CD4-positive, alpha-beta memory T cell (primary cell): ENCODE data around the gene ODC1. TPM values are rescaled to one million over a fixed set of nuclear protein-coding genes. Genes with fewer than 3 reads are reported as not detected.

Experiments used
- CTCF ChIA-PET: fragments of 350-600 bp; sonication (Branson Sonifier 250); formaldehyde crosslinking; loops from one replicate; lab custom pipeline; 2021; ENCODE audit warnings: inconsistent platforms; ENCODE audit not compliant: partially characterized antibody; lab: Charles Lee
- POLR2A ChIA-PET: fragments of 350-600 bp; sonication (Branson Sonifier 250); formaldehyde crosslinking; loops from one replicate; lab custom pipeline; 2021; ENCODE audit not compliant: partially characterized antibody; lab: Charles Lee
- DNase-seq, 5 donors: peaks; one replicate each; pipeline versions ENCODE4 v3.0.0 to v3.0.0-alpha.2; 2020 to 2022; ENCODE audit warnings: mixed read lengths in 1 of 5
- H3K27ac ChIP-seq: one replicate; pipeline ENCODE4 v1.7.0; 2013; ENCODE audit warnings: low read depth, low read length
- H3K27me3 ChIP-seq: 2 replicates; pipeline ENCODE4 v1.7.0; 2013; ENCODE audit warnings: mild to moderate bottlenecking, low read length, moderate library complexity; ENCODE audit not compliant: insufficient read depth
- H3K36me3 ChIP-seq: 2 replicates; pipeline ENCODE4 v1.7.0; 2013; ENCODE audit warnings: mild to moderate bottlenecking, low read length, moderate library complexity; ENCODE audit not compliant: insufficient read depth
- H3K4me1 ChIP-seq: 2 replicates; pipeline ENCODE4 v1.7.0; 2013; ENCODE audit warnings: mild to moderate bottlenecking, low read length, moderate library complexity; ENCODE audit not compliant: insufficient read depth
- H3K4me3 ChIP-seq, 2 donors: one replicate each; pipeline ENCODE4 v1.7.0; 2013; ENCODE audit warnings: low read length in 2 of 2, mild to moderate bottlenecking in 1 of 2
- H3K9me3 ChIP-seq, 2 donors: one replicate each; pipeline ENCODE4 v1.7.0; 2013; ENCODE audit warnings: low read length in 2 of 2, control low read depth in 1 of 2; ENCODE audit not compliant: control insufficient read depth in 1 of 2
- H3K27ac Mint-ChIP-seq, 7 donors: one replicate each; pipeline ENCODE4 v1.8.0; 2020 to 2021; ENCODE audit warnings: mixed read lengths in 7 of 7, mild to moderate bottlenecking in 6 of 7, inconsistent platforms in 3 of 7, moderate library complexity in 3 of 7
- H3K27me3 Mint-ChIP-seq, 2 donors: one replicate each; pipeline ENCODE4 v1.8.0; 2020 to 2021; ENCODE audit warnings: mixed read lengths in 2 of 2
- H3K36me3 Mint-ChIP-seq, 2 donors: one replicate each; pipeline ENCODE4 v1.8.0; 2020 to 2021; ENCODE audit warnings: mixed read lengths in 2 of 2, inconsistent platforms in 1 of 2, mild to moderate bottlenecking in 1 of 2
- H3K4me1 Mint-ChIP-seq, 4 donors: one replicate each; pipeline ENCODE4 v1.8.0; 2020 to 2021; ENCODE audit warnings: mixed read lengths in 4 of 4, mild to moderate bottlenecking in 1 of 4
- H3K4me3 Mint-ChIP-seq, 8 donors: one replicate each; pipeline ENCODE4 v1.8.0; 2020 to 2021; ENCODE audit warnings: mixed read lengths in 8 of 8, mild to moderate bottlenecking in 7 of 8, moderate library complexity in 6 of 8, inconsistent platforms in 3 of 8
- H3K9me3 Mint-ChIP-seq, 8 donors: one replicate each; pipeline ENCODE4 v1.8.0; 2020 to 2021; ENCODE audit warnings: mixed read lengths in 8 of 8, mild to moderate bottlenecking in 5 of 8, inconsistent platforms in 3 of 8, moderate library complexity in 1 of 8
- intact Hi-C: fragments of 100-400 bp; cut with micrococcal nuclease; formaldehyde crosslinking; loops from one replicate; pipeline ENCODE4 v1.15.1; 2023
- polyA plus RNA-seq, 2 donors: library from polyadenylated mRNA; unstranded; fragments of 300-500 nt; fragmentation: Illumina TruSeq; gene quantifications; one replicate each; pipeline ENCODE4 v1.2.3, GENCODE V29; 2021
- total RNA-seq, 2 experiments: library from RNA; stranded (reverse); gene quantifications; one replicate each; pipeline ENCODE4 v1.2.3, GENCODE V29; 2021

ODC1 gene
- total and polyA plus RNA-seq, 4 experiments from 2014 or later = 32.5 to 63.5 (median 44.8) TPM

GRCh38 chr2:10452956-10453904 is 5.1 kb upstream of the ODC1 start:
- H3K4me1 ChIP-seq = peaks cover 15% of the 10 kb centered on the region
- H3K9me3 ChIP-seq = no peaks in the 10 kb centered on the region
- H3K36me3 ChIP-seq = no peaks in the 10 kb centered on the region
- intact Hi-C loops = no loop called here
- CTCF ChIA-PET = no interaction called here
- no peak overlapping the region for H3K27ac Mint-ChIP-seq
- no peaks in the 10 kb centered on the region for H3K27me3 ChIP-seq
- no peak overlapping the region for H3K4me3 Mint-ChIP-seq
- DNase-seq = no peak
- no peak overlapping the region for H3K4me3 ChIP-seq
- H3K9me3 Mint-ChIP-seq = no peaks in the 10 kb centered on the region
- H3K36me3 Mint-ChIP-seq = no peaks in the 10 kb centered on the region
- H3K27me3 Mint-ChIP-seq = no peaks in the 10 kb centered on the region
- POLR2A ChIA-PET = no interaction called here
- H3K27ac ChIP-seq = no peak overlapping the region
- H3K4me1 Mint-ChIP-seq = peaks cover 5 to 25% (median 16%) of the 10 kb centered on the region in 4 donors

GRCh38 chr2:10452312-10452711 is 4.2 kb upstream of the ODC1 start:
- H3K4me3 Mint-ChIP-seq = no peak overlapping the region
- ChIA-PET CTCF (no interaction called here), POLR2A (no interaction called here)
- no peaks in the 10 kb centered on the region for H3K27me3 ChIP-seq
- H3K9me3 ChIP-seq = no peaks in the 10 kb centered on the region
- no peak for DNase-seq
- H3K4me1 Mint-ChIP-seq = peaks cover 7 to 28% (median 18%) of the 10 kb centered on the region in 4 donors
- H3K4me3 ChIP-seq = no peak overlapping the region
- peaks cover 17% of the 10 kb centered on the region for H3K4me1 ChIP-seq
- peaks cover 0 to 2% of the 10 kb centered on the region in 2 donors for H3K36me3 Mint-ChIP-seq
- intact Hi-C loops = no loop called here
- no peaks in the 10 kb centered on the region for H3K9me3 Mint-ChIP-seq
- no peak overlapping the region for H3K27ac ChIP-seq
- H3K36me3 ChIP-seq = no peaks in the 10 kb centered on the region
- H3K27ac Mint-ChIP-seq = peak overlapping the region in 1 of 7 donors; percentile 23
- H3K27me3 Mint-ChIP-seq = no peaks in the 10 kb centered on the region

- intact Hi-C loops = no loop called here
- Histone ChIP-seq H3K9me3 (no peaks in the 10 kb centered on the region), H3K27me3 (no peaks in the 10 kb centered on the region), H3K36me3 (no peaks in the 10 kb centered on the region), H3K27ac (no peak overlapping the region), H3K4me1 (peaks cover 22% of the 10 kb centered on the region), H3K4me3 (no peak overlapping the region)
- Mint-ChIP-seq H3K4me3 (no peak overlapping the region), H3K27me3 (no peaks in the 10 kb centered on the region), H3K27ac (peak overlapping the region in 1 of 7 donors; percentile 88), H3K9me3 (no peaks in the 10 kb centered on the region), H3K36me3 (peaks cover 0 to 4% of the 10 kb centered on the region in 2 donors), H3K4me1 (peaks cover 11 to 33% (median 23%) of the 10 kb centered on the region in 4 donors)
- POLR2A ChIA-PET = interaction anchor here (1.0 kb wide), 1 partner anchor 40 kb away, joined by 4 read pairs; no protein-coding TSS in a partner anchor
- no peak for DNase-seq
- CTCF ChIA-PET = no interaction called here
Measured at GRCh38 chr2:10451819-10452218, 3.7 kb upstream of the ODC1 start.

- Mint-ChIP-seq H3K4me1 (peaks cover 17 to 48% (median 36%) of the 10 kb centered on the region in 4 donors), H3K27ac (peak overlapping the region in 6 of 7 donors; percentile 35 to 94 (median 80)), H3K27me3 (no peaks in the 10 kb centered on the region), H3K9me3 (no peaks in the 10 kb centered on the region), H3K36me3 (peaks cover 0 to 5% of the 10 kb centered on the region in 2 donors), H3K4me3 (peak overlapping the region in 6 of 8 donors; percentile 12 to 85 (median 80))
- POLR2A ChIA-PET = interaction anchor here (0.6 to 5.5 kb wide), 7 partner anchors 10 to 406 kb away, joined by 3 to 50 read pairs (median 15); partner anchors contain the start of genes HPCAL1 and KLF11
- Histone ChIP-seq H3K4me3 (no peak overlapping the region), H3K9me3 (no peaks in the 10 kb centered on the region), H3K4me1 (peaks cover 40% of the 10 kb centered on the region), H3K27me3 (no peaks in the 10 kb centered on the region), H3K36me3 (peaks cover under 1% of the 10 kb centered on the region), H3K27ac (no peak overlapping the region)
- CTCF ChIA-PET = interaction anchor here (0.6 to 2.4 kb wide), 2 partner anchors 15 to 235 kb away, joined by 3 to 11 read pairs; no protein-coding TSS in a partner anchor
- intact Hi-C loops = loop anchor here (1.0 to 10.0 kb wide), 9 partner anchors 125 to 1613 kb away; partner anchors contain the start of genes CPSF3, GRHL1, ITGB1BP1 and KIDINS220
- DNase-seq = no peak
Measured at GRCh38 chr2:10449838-10450691, 1.9 kb upstream of the ODC1 start.

- peaks cover 18 to 54% (median 42%) of the 10 kb centered on the region in 4 donors for H3K4me1 Mint-ChIP-seq
- peak overlapping the region; percentile 79 to 85 (median 81) for H3K4me3 Mint-ChIP-seq
- no peaks in the 10 kb centered on the region for H3K9me3 Mint-ChIP-seq
- peak overlapping the region; percentile 86 for H3K27ac ChIP-seq
- H3K36me3 Mint-ChIP-seq = peaks cover 5 to 11% of the 10 kb centered on the region in 2 donors
- CTCF ChIA-PET = interaction anchor here (0.6 to 2.4 kb wide), 3 partner anchors 14 to 250 kb away, joined by 3 to 11 read pairs (median 5); no protein-coding TSS in a partner anchor
- H3K36me3 ChIP-seq = peaks cover 7% of the 10 kb centered on the region
- POLR2A ChIA-PET = interaction anchor here (0.6 to 5.5 kb wide), 9 partner anchors 10 to 895 kb away, joined by 3 to 50 read pairs (median 7); partner anchors contain the start of genes ADAM17, HPCAL1, KLF11 and NOL10
- H3K27me3 Mint-ChIP-seq = no peaks in the 10 kb centered on the region
- H3K27ac Mint-ChIP-seq = peak overlapping the region; percentile 79 to 96 (median 93)
- H3K9me3 ChIP-seq = no peaks in the 10 kb centered on the region
- peaks cover 42% of the 10 kb centered on the region for H3K4me1 ChIP-seq
- peak overlapping the region in 1 of 2 donors; percentile 90 for H3K4me3 ChIP-seq
- no peaks in the 10 kb centered on the region for H3K27me3 ChIP-seq
- intact Hi-C loops = loop anchor here (1.0 to 10.0 kb wide), 9 partner anchors 125 to 1612 kb away; partner anchors contain the start of genes CPSF3, GRHL1, ITGB1BP1 and KIDINS220
- DNase-seq = no peak
Measured at GRCh38 chr2:10449486-10449831, 1.3 kb upstream of the ODC1 start.

- no peaks in the 10 kb centered on the region for H3K9me3 ChIP-seq
- CTCF ChIA-PET = interaction anchor here (0.6 to 6.0 kb wide), 8 partner anchors 12 to 324 kb away, joined by 3 to 53 read pairs (median 6); no protein-coding TSS in a partner anchor
- H3K36me3 ChIP-seq = peaks cover 12% of the 10 kb centered on the region
- Mint-ChIP-seq H3K4me3 (peak overlapping the region; percentile 79 to 85 (median 81)), H3K9me3 (no peaks in the 10 kb centered on the region), H3K36me3 (peaks cover 10 to 17% of the 10 kb centered on the region in 2 donors), H3K27me3 (no peaks in the 10 kb centered on the region), H3K4me1 (peaks cover 18 to 57% (median 42%) of the 10 kb centered on the region in 4 donors), H3K27ac (peak overlapping the region; percentile 79 to 96 (median 93))
- H3K4me3 ChIP-seq = peak overlapping the region; percentile 34 to 90
- POLR2A ChIA-PET = interaction anchor here (0.6 to 5.5 kb wide), 37 partner anchors 9 to 1026 kb away, joined by 3 to 50 read pairs (median 4); partner anchors contain the start of genes ADAM17, HPCAL1, KLF11 and NOL10
- peak overlapping the region; percentile 86 for H3K27ac ChIP-seq
- peaks cover 42% of the 10 kb centered on the region for H3K4me1 ChIP-seq
- intact Hi-C loops = loop anchor here (1.0 to 10.0 kb wide), 13 partner anchors 44 to 1612 kb away; partner anchors contain the start of genes CPSF3, GRHL1, HPCAL1 and ITGB1BP1
- DNase-seq = peak; percentile 94 to 97 (median 95)
- no peaks in the 10 kb centered on the region for H3K27me3 ChIP-seq
Measured at GRCh38 chr2:10448576-10449485, 704 bp upstream of the ODC1 start.
